Esophagus muscularis mucosa (tissue), 3 donors: Measurements from ENCODE around the gene CDC42SE2.

ENCODE experiments used
- POLR2A ChIP-seq: fragments of 450-650 bp; IDR thresholded peaks from one replicate; pipeline ENCODE4 v1.6.1; 2017; ENCODE audit warnings: antibody characterized with exemption, moderate library complexity, mild to moderate bottlenecking, low read depth
- TF ChIP-seq, protein P1 (sequence below), 3 experiments: fragments of 200-600 bp in 2 of 3; fragments of 450-650 bp in 1 of 3; sonication (generic) in 2 of 3; IDR thresholded peaks; one replicate each; pipeline ENCODE4 v1.5.1; 2017 to 2019; ENCODE audit warnings: antibody characterized with exemption in 3 of 3, mild to moderate bottlenecking in 2 of 3, moderate library complexity in 1 of 3

DNA sequence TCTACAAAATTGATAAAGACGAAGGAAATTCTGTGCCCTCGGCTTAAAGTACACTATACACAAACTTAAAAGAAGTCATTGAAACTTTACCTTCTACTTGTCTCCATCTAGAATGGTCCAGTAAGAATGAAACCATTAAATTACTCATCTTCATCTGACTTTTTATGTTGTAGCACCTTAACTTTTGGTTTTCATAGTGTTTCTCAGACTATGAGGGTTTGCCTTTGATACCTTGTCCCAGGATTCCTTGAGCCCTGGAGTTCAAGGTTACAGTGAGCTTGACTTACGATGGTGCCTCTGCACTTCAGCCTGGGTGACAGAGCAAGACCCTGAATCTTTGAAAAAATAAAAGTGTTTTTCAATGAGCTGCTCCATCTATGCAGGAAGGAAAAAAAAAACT, 132.2 kb downstream of the CDC42SE2 start:
- TF ChIP-seq, protein P1, sequence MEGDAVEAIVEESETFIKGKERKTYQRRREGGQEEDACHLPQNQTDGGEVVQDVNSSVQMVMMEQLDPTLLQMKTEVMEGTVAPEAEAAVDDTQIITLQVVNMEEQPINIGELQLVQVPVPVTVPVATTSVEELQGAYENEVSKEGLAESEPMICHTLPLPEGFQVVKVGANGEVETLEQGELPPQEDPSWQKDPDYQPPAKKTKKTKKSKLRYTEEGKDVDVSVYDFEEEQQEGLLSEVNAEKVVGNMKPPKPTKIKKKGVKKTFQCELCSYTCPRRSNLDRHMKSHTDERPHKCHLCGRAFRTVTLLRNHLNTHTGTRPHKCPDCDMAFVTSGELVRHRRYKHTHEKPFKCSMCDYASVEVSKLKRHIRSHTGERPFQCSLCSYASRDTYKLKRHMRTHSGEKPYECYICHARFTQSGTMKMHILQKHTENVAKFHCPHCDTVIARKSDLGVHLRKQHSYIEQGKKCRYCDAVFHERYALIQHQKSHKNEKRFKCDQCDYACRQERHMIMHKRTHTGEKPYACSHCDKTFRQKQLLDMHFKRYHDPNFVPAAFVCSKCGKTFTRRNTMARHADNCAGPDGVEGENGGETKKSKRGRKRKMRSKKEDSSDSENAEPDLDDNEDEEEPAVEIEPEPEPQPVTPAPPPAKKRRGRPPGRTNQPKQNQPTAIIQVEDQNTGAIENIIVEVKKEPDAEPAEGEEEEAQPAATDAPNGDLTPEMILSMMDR (IDR thresholded peaks at IDR 0.05), result no peak
- no peak for TF ChIP-seq POLR2A
